NCI-H526 (cell line): ENCODE data around the gene RGSL1.
A peak's percentile ranks its signal among the peaks of the same experiment; 100 is the strongest.

Source experiments
- DNase-seq, 2 experiments: peaks; one replicate each; lab custom pipeline; 2025; lab: John Stamatoyannopoulos, UW

RGSL1 gene

GRCh38 chr1:182588500-182589396, 138.8 kb downstream of the RGSL1 start, which contains the start of gene RNASEL:
Gene RNASEL, minus strand, starts transcription at chr1:182589256. Its CDS starts 2,450 bp downstream, at chr1:182586806.
- DNase-seq = peak; percentile 59 to 74

- no peak for DNase-seq
Measured at GRCh38 chr1:182589520-182589919, 139.6 kb downstream of the RGSL1 start.

- DNase-seq = no peak
Measured at GRCh38 chr1:182589931-182590330, 140.0 kb downstream of the RGSL1 start.

GRCh38 chr1:182595641-182596240, 145.8 kb downstream of the RGSL1 start:
- DNase-seq = peak; percentile 67 to 92

GRCh38 chr1:182596934-182597333, 147.0 kb downstream of the RGSL1 start:
- no peak for DNase-seq

GRCh38 chr1:182598296-182598695, 148.3 kb downstream of the RGSL1 start:
- DNase-seq = no peak

- peak in 1 of 2 experiments; percentile 64 for DNase-seq
Measured at GRCh38 chr1:182599339-182599738, 149.4 kb downstream of the RGSL1 start.

- DNase-seq = no peak
Measured at GRCh38 chr1:182600036-182600713, 150.2 kb downstream of the RGSL1 start.

GRCh38 chr1:182600745-182601415, 150.9 kb downstream of the RGSL1 start:
- no peak for DNase-seq

GRCh38 chr1:182601416-182601786, 151.5 kb downstream of the RGSL1 start:
- DNase-seq = peak; percentile 86 to 97

- no peak for DNase-seq
Measured at GRCh38 chr1:182601913-182602312, 152.0 kb downstream of the RGSL1 start.

- DNase-seq = peak in 1 of 2 experiments; percentile 28
Measured at GRCh38 chr1:182602935-182603645, 153.1 kb downstream of the RGSL1 start.

GRCh38 chr1:182603646-182604174, 153.8 kb downstream of the RGSL1 start:
- peak; percentile 86 to 95 for DNase-seq

GRCh38 chr1:182604175-182605164, 154.5 kb downstream of the RGSL1 start, which contains the start of gene RGS16:
Gene RGS16, minus strand, starts transcription at chr1:182604389. Its CDS starts 130 bp downstream, at chr1:182604259.
- DNase-seq = peak; percentile 97 to 100

- no peak for DNase-seq
Measured at GRCh38 chr1:182607566-182607965, 157.6 kb downstream of the RGSL1 start.

- no peak for DNase-seq
Measured at GRCh38 chr1:182608236-182608635, 158.3 kb downstream of the RGSL1 start.

- no peak for DNase-seq
Measured at GRCh38 chr1:182608845-182609610, 159.1 kb downstream of the RGSL1 start.
